HEK293 (cell line): ENCODE results near the gene KIR3DL1.

Source experiments
- CTCF ChIA-PET: fragments of 350-600 bp; formaldehyde crosslinking; extraction: SDS; loops from one replicate; lab custom pipeline; 2021; ENCODE audit warnings: antibody characterized with exemption; lab: Yijun Ruan, JAX
- POLR2A ChIA-PET: fragments of 300-600 bp; formaldehyde crosslinking; extraction: SDS; loops from one replicate; lab custom pipeline; 2020; ENCODE audit warnings: antibody characterized with exemption, inconsistent platforms; lab: Yijun Ruan, JAX
- H3K27ac ChIP-seq: fragments of 200-500 bp; sonication (Bioruptor generic); 2 replicates; pipeline ENCODE4 v1.5.1; 2014; ENCODE audit warnings: low read depth, low read length, control low read depth, inconsistent platforms; ENCODE audit errors: extremely low read depth
- H3K36me3 ChIP-seq, 2 experiments: fragments of 200-500 bp in 1 of 2; sonication (Bioruptor generic) in 1 of 2; 1 replicate in 1 of 2; 2 replicates in 1 of 2; pipeline ENCODE4 v1.5.1; 2014 to 2017; ENCODE audit warnings: inconsistent platforms in 2 of 2, low read length in 2 of 2; ENCODE audit not compliant: control insufficient read depth in 2 of 2, insufficient read depth in 1 of 2
- H3K4me1 ChIP-seq: fragments of 200-500 bp; sonication (Bioruptor generic); 2 replicates; pipeline ENCODE4 v1.5.1; 2014; ENCODE audit warnings: mild to moderate bottlenecking, low read length, inconsistent platforms; ENCODE audit not compliant: control insufficient read depth, insufficient read depth
- H3K4me3 ChIP-seq: 2 replicates; pipeline ENCODE4 v1.5.1; 2011; ENCODE audit warnings: low read depth, mild to moderate bottlenecking, control low read depth, low read length, moderate library complexity
- H3K9me3 ChIP-seq: fragments of 200-500 bp; sonication (Bioruptor generic); 2 replicates; pipeline ENCODE4 v1.5.1; 2014; ENCODE audit warnings: low read depth, low read length, inconsistent platforms; ENCODE audit not compliant: control insufficient read depth, insufficient read depth
- BCL11A ChIP-seq: fragments of 450-650 bp; formaldehyde crosslinking; IDR thresholded peaks from 2 replicates; pipeline ENCODE4 v1.5.1; 2016; ENCODE audit warnings: low read depth, missing biosample characterization, missing genetic modification characterization
- EGR2 ChIP-seq: fragments of 450-650 bp; formaldehyde crosslinking; IDR thresholded peaks from 2 replicates; pipeline ENCODE4 v1.5.1; 2016; ENCODE audit warnings: low read depth, missing biosample characterization, missing genetic modification characterization
- KLF7 ChIP-seq: fragments of 450-650 bp; formaldehyde crosslinking; IDR thresholded peaks from 2 replicates; pipeline ENCODE4 v1.5.1; 2016; ENCODE audit warnings: missing biosample characterization, missing genetic modification characterization, borderline replicate concordance
- MEIS1 ChIP-seq: sonication (generic); formaldehyde crosslinking; IDR thresholded peaks from 2 replicates; pipeline ENCODE4 v1.8.1; 2022; ENCODE audit warnings: missing genetic modification reagents, mild to moderate bottlenecking, borderline replicate concordance
- OVOL3 ChIP-seq: fragments of 450-650 bp; formaldehyde crosslinking; IDR thresholded peaks from 2 replicates; pipeline ENCODE4 v1.5.1; 2016; ENCODE audit warnings: missing biosample characterization, missing genetic modification characterization
- SP2 ChIP-seq: fragments of 450-650 bp; formaldehyde crosslinking; IDR thresholded peaks from 2 replicates; pipeline ENCODE4 v1.5.1; 2016; ENCODE audit warnings: missing biosample characterization, missing genetic modification characterization
- ZBTB11 ChIP-seq: fragments of 450-650 bp; formaldehyde crosslinking; conservative IDR thresholded peaks from 2 replicates; pipeline ENCODE4 v1.5.1; 2016; ENCODE audit warnings: low read depth, missing biosample characterization, missing genetic modification characterization
- ZBTB26 ChIP-seq: fragments of 450-650 bp; formaldehyde crosslinking; optimal IDR thresholded peaks from 2 replicates; pipeline ENCODE3; 2016; ENCODE audit warnings: missing biosample characterization, mild to moderate bottlenecking, missing genetic modification characterization
- ZBTB6 ChIP-seq: fragments of 450-650 bp; formaldehyde crosslinking; IDR thresholded peaks from 2 replicates; pipeline ENCODE4 v1.5.1; 2017; ENCODE audit warnings: missing biosample characterization, missing genetic modification characterization
- ZEB2 ChIP-seq: fragments of 450-650 bp; formaldehyde crosslinking; IDR thresholded peaks from 2 replicates; pipeline ENCODE4 v1.5.1; 2016; ENCODE audit warnings: missing biosample characterization, missing genetic modification characterization
- ZFP3 ChIP-seq: fragments of 450-650 bp; formaldehyde crosslinking; IDR thresholded peaks from 2 replicates; pipeline ENCODE4 v1.5.1; 2016; ENCODE audit warnings: low read depth, missing biosample characterization, missing genetic modification characterization
- ZFP37 ChIP-seq: fragments of 450-650 bp; formaldehyde crosslinking; IDR thresholded peaks from 2 replicates; pipeline ENCODE4 v1.5.1; 2016; ENCODE audit warnings: missing biosample characterization, missing genetic modification characterization
- ZNF133 ChIP-seq: fragments of 450-650 bp; formaldehyde crosslinking; IDR thresholded peaks from 2 replicates; pipeline ENCODE4 v1.5.1; 2016; ENCODE audit warnings: missing biosample characterization, missing genetic modification characterization
- ZNF16 ChIP-seq: fragments of 450-650 bp; formaldehyde crosslinking; IDR thresholded peaks from 2 replicates; pipeline ENCODE4 v1.5.1; 2016; ENCODE audit warnings: low read depth, missing biosample characterization, missing genetic modification characterization
- ZNF169 ChIP-seq: fragments of 450-650 bp; formaldehyde crosslinking; IDR thresholded peaks from 2 replicates; pipeline ENCODE4 v1.5.1; 2016; ENCODE audit warnings: missing biosample characterization, missing genetic modification characterization
- ZNF18 ChIP-seq: fragments of 450-650 bp; formaldehyde crosslinking; IDR thresholded peaks from 2 replicates; pipeline ENCODE4 v1.5.1; 2016; ENCODE audit warnings: missing biosample characterization, missing genetic modification characterization
- ZNF223 ChIP-seq: fragments of 450-650 bp; formaldehyde crosslinking; IDR thresholded peaks from 2 replicates; pipeline ENCODE4 v1.5.1; 2016; ENCODE audit warnings: missing biosample characterization, missing genetic modification characterization
- ZNF350 ChIP-seq: fragments of 450-650 bp; formaldehyde crosslinking; IDR thresholded peaks from 2 replicates; pipeline ENCODE4 v1.5.0; 2017; ENCODE audit warnings: missing biosample characterization, mild to moderate bottlenecking, missing genetic modification characterization
- ZNF366 ChIP-seq: fragments of 450-650 bp; formaldehyde crosslinking; conservative IDR thresholded peaks from 2 replicates; pipeline ENCODE4 v1.5.1; 2016; ENCODE audit warnings: missing biosample characterization, missing genetic modification characterization
- ZNF426 ChIP-seq: fragments of 450-650 bp; formaldehyde crosslinking; IDR thresholded peaks from 2 replicates; pipeline ENCODE4 v1.5.1; 2017; ENCODE audit warnings: missing biosample characterization, missing genetic modification characterization, mild to moderate bottlenecking, inconsistent platforms, moderate library complexity
- ZNF510 ChIP-seq: fragments of 450-650 bp; formaldehyde crosslinking; IDR thresholded peaks from 2 replicates; pipeline ENCODE4 v1.5.1; 2018; ENCODE audit warnings: mild to moderate bottlenecking, missing genetic modification characterization, missing biosample characterization; ENCODE audit not compliant: insufficient replicate concordance
- ZNF585B ChIP-seq: fragments of 450-650 bp; formaldehyde crosslinking; IDR thresholded peaks from 2 replicates; pipeline ENCODE4 v1.5.1; 2016; ENCODE audit warnings: missing biosample characterization, missing genetic modification characterization
- ZNF629 ChIP-seq: fragments of 450-650 bp; formaldehyde crosslinking; IDR thresholded peaks from 2 replicates; pipeline ENCODE4 v1.5.1; 2017; ENCODE audit warnings: missing biosample characterization, missing genetic modification characterization
- ZNF654 ChIP-seq: fragments of 450-650 bp; formaldehyde crosslinking; IDR thresholded peaks from 2 replicates; pipeline ENCODE4 v1.5.1; 2016; ENCODE audit warnings: low read depth, missing biosample characterization, missing genetic modification characterization
- TF ChIP-seq, protein P1 (sequence below): fragments of 450-650 bp; formaldehyde crosslinking; IDR thresholded peaks from 2 replicates; pipeline ENCODE4 v1.5.1; 2016; ENCODE audit warnings: missing biosample characterization, missing genetic modification characterization
- TF ChIP-seq, protein P2 (sequence below): fragments of 450-650 bp; formaldehyde crosslinking; IDR thresholded peaks from 2 replicates; pipeline ENCODE4 v1.5.0; 2017; ENCODE audit warnings: missing biosample characterization, missing genetic modification characterization, borderline replicate concordance

KIR3DL1 gene

GRCh38 chr19:54803410-54803809 lies 12.9 kb upstream of the KIR3DL1 start, which contains the start of gene KIR2DL4:
Gene KIR2DL4 (plus strand): TSS chr19:54803610. CDS start chr19:54803652, 42 bp downstream.
- no peaks in the 10 kb centered on the region for H3K4me1 ChIP-seq
- H3K27ac ChIP-seq: no peak within 1 kb of the TSS
- ChIA-PET POLR2A (no interaction called here), CTCF (interaction anchor here (0.8 kb wide), 1 partner anchor 78 kb away, joined by 3 read pairs; no protein-coding TSS in a partner anchor)
- no peak within 1 kb of the TSS for H3K4me3 ChIP-seq
- H3K36me3 ChIP-seq: no peaks in the 10 kb centered on the region
- TF ChIP-seq ZFP3 (tag by site-specific recombination) (no peak), ZBTB11 (tag by site-specific recombination) (no peak), BCL11A (tag by site-specific recombination) (no peak), ZFP37 (no peak), ZNF18 (tag by site-specific recombination) (no peak), MEIS1 (CRISPR knock-in tag) (no peak), ZBTB6 (tag by site-specific recombination) (no peak), ZNF223 (tag by site-specific recombination) (no peak), ZNF510 (no peak), OVOL3 (tag by site-specific recombination) (no peak), KLF7 (tag by site-specific recombination) (no peak), ZEB2 (tag by site-specific recombination) (no peak), ZNF133 (tag by site-specific recombination) (no peak)
- TF ChIP-seq, protein P1, sequence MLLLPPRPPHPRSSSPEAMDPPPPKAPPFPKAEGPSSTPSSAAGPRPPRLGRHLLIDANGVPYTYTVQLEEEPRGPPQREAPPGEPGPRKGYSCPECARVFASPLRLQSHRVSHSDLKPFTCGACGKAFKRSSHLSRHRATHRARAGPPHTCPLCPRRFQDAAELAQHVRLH (tag by site-specific recombination): no peak
- H3K9me3 ChIP-seq: no peaks in the 10 kb centered on the region

DNA sequence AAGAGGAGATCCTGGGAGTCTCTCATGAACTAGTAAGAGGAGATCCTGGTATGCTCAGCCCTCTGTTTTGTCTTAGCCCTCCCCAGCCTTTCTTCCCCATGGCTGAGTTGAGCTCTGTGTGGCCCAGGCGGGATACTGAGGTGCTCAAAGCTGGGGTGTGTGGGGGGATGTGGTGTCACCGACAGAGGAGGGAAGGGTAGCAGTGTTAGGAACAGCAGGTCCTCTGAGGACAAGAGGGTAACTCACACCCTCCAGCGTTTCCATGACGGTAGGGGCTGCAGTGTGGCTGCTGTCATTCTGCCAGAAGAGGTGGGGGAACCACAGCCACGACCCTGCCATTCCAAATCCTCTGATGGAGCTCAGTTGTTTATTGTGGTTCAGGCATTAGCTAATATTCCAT lies 12.2 kb upstream of the KIR3DL1 start:
- ChIA-PET POLR2A (no interaction called here), CTCF (interaction anchor here (0.8 kb wide), 1 partner anchor 77 kb away, joined by 3 read pairs; no protein-coding TSS in a partner anchor)
- H3K9me3 ChIP-seq: no peaks in the 10 kb centered on the region
- H3K4me3 ChIP-seq: no peak overlapping the region
- no peaks in the 10 kb centered on the region for H3K36me3 ChIP-seq
- no peaks in the 10 kb centered on the region for H3K4me1 ChIP-seq
- H3K27ac ChIP-seq: no peak overlapping the region
- TF ChIP-seq ZNF654 (no peak), ZBTB26 (no peak), ZNF350 (tag by site-specific recombination) (no peak), EGR2 (tag by site-specific recombination) (no peak), ZNF585B (tag by site-specific recombination) (no peak), SP2 (tag by site-specific recombination) (no peak), ZNF426 (no peak), ZNF366 (tag by site-specific recombination) (no peak), ZNF510 (no peak), ZNF169 (tag by site-specific recombination) (no peak), ZNF16 (tag by site-specific recombination) (no peak), ZEB2 (tag by site-specific recombination) (no peak), ZNF629 (tag by site-specific recombination) (no peak)
- TF ChIP-seq, protein P2, sequence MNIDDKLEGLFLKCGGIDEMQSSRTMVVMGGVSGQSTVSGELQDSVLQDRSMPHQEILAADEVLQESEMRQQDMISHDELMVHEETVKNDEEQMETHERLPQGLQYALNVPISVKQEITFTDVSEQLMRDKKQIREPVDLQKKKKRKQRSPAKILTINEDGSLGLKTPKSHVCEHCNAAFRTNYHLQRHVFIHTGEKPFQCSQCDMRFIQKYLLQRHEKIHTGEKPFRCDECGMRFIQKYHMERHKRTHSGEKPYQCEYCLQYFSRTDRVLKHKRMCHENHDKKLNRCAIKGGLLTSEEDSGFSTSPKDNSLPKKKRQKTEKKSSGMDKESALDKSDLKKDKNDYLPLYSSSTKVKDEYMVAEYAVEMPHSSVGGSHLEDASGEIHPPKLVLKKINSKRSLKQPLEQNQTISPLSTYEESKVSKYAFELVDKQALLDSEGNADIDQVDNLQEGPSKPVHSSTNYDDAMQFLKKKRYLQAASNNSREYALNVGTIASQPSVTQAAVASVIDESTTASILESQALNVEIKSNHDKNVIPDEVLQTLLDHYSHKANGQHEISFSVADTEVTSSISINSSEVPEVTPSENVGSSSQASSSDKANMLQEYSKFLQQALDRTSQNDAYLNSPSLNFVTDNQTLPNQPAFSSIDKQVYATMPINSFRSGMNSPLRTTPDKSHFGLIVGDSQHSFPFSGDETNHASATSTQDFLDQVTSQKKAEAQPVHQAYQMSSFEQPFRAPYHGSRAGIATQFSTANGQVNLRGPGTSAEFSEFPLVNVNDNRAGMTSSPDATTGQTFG: no peak
